Calu3 (cell line): Measurements from ENCODE around the gene RSU1. TPM values are rescaled to one million over a fixed set of nuclear protein-coding genes. Genes with fewer than 3 reads are reported as not detected.

Source experiments
- BruUV-seq: library from RNA; stranded (reverse); fragments of 400-500 nt; replicated peaks from 2 replicates; lab custom pipeline; 2021; lab: Mats Ljungman, UMichigan
- CTCF ChIA-PET: fragments of 300-600 bp; sonication (Branson Sonifier 250); formaldehyde crosslinking; loops from one replicate; lab custom pipeline; 2022; ENCODE audit warnings: antibody characterized with exemption; lab: Charles Lee
- DNase-seq: peaks from one replicate; pipeline ENCODE4 v3.0.0; 2022
- H3K27ac Mint-ChIP-seq: one replicate; pipeline ENCODE4 v1.8.0; 2022; ENCODE audit warnings: mixed read lengths; ENCODE audit not compliant: unreplicated experiment
- H3K27me3 Mint-ChIP-seq: one replicate; pipeline ENCODE4 v1.8.0; 2022; ENCODE audit warnings: mixed read lengths; ENCODE audit not compliant: unreplicated experiment
- H3K36me3 Mint-ChIP-seq: one replicate; pipeline ENCODE4 v1.8.0; 2022; ENCODE audit warnings: mild to moderate bottlenecking, moderate library complexity, mixed read lengths; ENCODE audit not compliant: insufficient read depth, unreplicated experiment
- H3K4me1 Mint-ChIP-seq: one replicate; pipeline ENCODE4 v1.8.0; 2022; ENCODE audit warnings: mild to moderate bottlenecking, low read depth, mixed read lengths; ENCODE audit not compliant: unreplicated experiment
- H3K4me3 Mint-ChIP-seq: one replicate; pipeline ENCODE4 v1.8.0; 2022; ENCODE audit warnings: mild to moderate bottlenecking, low read depth, moderate library complexity, mixed read lengths; ENCODE audit not compliant: unreplicated experiment
- H3K9me3 Mint-ChIP-seq: one replicate; pipeline ENCODE4 v1.8.0; 2022; ENCODE audit warnings: low read depth, mixed read lengths; ENCODE audit not compliant: unreplicated experiment
- intact Hi-C: fragments of 100-400 bp; cut with micrococcal nuclease; formaldehyde crosslinking; loops from one replicate; pipeline ENCODE4 v1.10.0; 2022; ENCODE audit not compliant: unreplicated experiment
- total RNA-seq: library from RNA; stranded (reverse); gene quantifications from 2 replicates; pipeline ENCODE4 v1.2.3, GENCODE V29; 2022
- TF ChIP-seq, protein P1 (sequence below): fragments of 200-600 bp; IDR thresholded peaks from one replicate; pipeline ENCODE4 v1.8.0; 2022; ENCODE audit warnings: antibody characterized with exemption; ENCODE audit not compliant: unreplicated experiment

RSU1 gene
- total RNA-seq, 1 experiment from 2014 or later = 56.8 TPM

DNA sequence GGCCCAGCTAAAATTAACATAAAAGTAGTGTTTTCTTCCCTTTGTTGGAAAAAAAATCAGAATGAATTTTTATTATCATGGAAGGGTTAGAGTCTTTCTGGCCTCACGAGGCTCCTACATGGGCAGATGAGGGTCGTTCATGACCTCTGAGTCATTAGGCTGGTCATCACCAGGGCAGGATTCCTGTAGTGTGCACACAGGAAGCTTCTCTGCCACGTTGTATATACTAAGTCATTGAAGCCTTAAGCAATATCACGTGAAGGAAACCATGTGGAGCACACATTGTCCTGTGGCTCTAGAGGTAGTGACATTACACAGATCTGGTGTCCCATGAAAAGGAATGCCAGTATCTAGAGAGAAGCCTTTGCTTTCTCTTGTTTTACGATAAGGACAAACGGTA is 210.8 kb downstream of the RSU1 start:
- Mint-ChIP-seq H3K4me3 (no peak overlapping the region), H3K4me1 (no peaks in the 10 kb centered on the region), H3K9me3 (no peaks in the 10 kb centered on the region), H3K36me3 (no peaks in the 10 kb centered on the region), H3K27ac (no peak overlapping the region), H3K27me3 (no peaks in the 10 kb centered on the region)
- TF ChIP-seq, protein P1, sequence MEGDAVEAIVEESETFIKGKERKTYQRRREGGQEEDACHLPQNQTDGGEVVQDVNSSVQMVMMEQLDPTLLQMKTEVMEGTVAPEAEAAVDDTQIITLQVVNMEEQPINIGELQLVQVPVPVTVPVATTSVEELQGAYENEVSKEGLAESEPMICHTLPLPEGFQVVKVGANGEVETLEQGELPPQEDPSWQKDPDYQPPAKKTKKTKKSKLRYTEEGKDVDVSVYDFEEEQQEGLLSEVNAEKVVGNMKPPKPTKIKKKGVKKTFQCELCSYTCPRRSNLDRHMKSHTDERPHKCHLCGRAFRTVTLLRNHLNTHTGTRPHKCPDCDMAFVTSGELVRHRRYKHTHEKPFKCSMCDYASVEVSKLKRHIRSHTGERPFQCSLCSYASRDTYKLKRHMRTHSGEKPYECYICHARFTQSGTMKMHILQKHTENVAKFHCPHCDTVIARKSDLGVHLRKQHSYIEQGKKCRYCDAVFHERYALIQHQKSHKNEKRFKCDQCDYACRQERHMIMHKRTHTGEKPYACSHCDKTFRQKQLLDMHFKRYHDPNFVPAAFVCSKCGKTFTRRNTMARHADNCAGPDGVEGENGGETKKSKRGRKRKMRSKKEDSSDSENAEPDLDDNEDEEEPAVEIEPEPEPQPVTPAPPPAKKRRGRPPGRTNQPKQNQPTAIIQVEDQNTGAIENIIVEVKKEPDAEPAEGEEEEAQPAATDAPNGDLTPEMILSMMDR = no peak
- no peak for DNase-seq
- intact Hi-C loops = no loop called here
- CTCF ChIA-PET = no interaction called here
- no TSS peak for BruUV-seq

DNA sequence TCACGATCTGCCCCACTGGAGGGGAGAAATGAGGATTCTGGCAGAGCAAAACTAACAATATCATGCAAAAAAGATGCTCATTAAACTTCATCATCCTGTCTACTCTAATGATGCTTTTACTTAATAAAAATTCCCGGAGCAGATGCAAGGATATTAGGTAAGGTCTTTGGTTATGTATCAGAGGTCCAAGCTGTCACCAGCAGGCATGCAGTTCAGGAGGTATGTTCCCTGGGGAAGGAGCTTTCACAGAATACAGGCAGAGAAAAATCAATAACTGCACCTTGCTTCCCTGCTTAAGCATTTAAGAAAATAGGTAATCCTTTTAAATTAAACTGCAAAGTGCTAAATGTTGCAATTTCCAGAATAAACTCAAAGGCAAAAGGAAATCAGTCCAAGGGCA is 213.9 kb downstream of the RSU1 start:
- no peaks in the 10 kb centered on the region for H3K9me3 Mint-ChIP-seq
- no peaks in the 10 kb centered on the region for H3K27me3 Mint-ChIP-seq
- intact Hi-C loops = no loop called here
- no peak overlapping the region for H3K4me3 Mint-ChIP-seq
- no peak overlapping the region for H3K27ac Mint-ChIP-seq
- TF ChIP-seq, protein P1 = no peak
- CTCF ChIA-PET = no interaction called here
- BruUV-seq = no TSS peak
- no peaks in the 10 kb centered on the region for H3K4me1 Mint-ChIP-seq
- H3K36me3 Mint-ChIP-seq = no peaks in the 10 kb centered on the region
- DNase-seq = no peak

DNA sequence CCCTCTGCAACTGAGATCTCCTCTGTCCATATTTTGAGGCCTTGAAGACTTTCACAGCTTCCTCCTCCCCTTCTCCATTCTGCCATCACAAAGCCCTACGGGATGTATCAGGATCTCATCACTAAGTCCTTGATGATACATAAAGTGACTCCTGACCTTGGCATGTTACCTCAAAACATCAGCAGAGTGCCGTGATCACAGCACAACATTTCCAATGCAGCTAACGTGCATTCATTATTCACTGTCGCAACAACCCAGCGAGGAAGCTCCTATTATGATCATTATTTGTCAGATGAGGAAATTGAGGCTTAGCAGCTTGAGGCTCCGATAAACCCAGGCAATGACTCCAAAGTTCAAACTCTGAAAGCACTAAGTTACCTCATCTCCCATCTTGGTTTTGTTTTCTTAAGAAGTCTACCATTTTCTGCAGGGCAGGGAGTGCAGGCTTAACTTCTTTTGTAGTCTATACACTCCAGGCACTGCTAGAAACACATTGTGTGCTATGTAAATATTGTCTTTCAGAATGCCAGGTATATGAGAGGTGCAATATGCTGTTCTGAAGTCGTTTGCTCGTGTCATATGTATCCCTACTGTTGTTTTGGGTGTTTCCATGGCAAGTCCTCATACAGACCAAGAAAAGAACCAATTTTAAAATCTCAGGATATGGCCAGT is 215.0 kb downstream of the RSU1 start:
- BruUV-seq = no TSS peak
- Mint-ChIP-seq H3K27ac (no peak overlapping the region), H3K4me1 (no peaks in the 10 kb centered on the region), H3K36me3 (no peaks in the 10 kb centered on the region), H3K27me3 (no peaks in the 10 kb centered on the region), H3K4me3 (no peak overlapping the region), H3K9me3 (no peaks in the 10 kb centered on the region)
- TF ChIP-seq, protein P1 = no peak
- intact Hi-C loops = no loop called here
- DNase-seq = no peak
- CTCF ChIA-PET = no interaction called here

DNA sequence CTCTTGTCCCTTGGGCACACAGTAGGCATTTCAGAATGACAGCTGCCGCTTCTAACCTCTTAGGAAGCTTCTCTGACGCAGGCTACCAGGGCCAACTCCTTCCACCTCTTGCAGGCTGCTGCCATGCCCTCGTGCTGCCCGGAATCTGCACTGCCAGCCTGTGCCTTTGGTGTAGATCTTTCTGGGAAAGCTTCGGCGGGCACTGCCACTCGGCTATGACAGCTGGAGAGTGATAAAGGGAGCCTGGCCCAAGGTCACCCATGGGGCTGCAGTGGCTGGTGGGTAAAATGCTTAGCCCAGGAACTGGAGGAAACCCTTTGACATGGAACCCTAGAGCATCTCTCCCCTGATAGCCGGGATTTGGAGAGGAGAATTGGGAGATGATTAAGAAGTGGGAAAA is 217.6 kb downstream of the RSU1 start:
- Mint-ChIP-seq H3K4me1 (no peaks in the 10 kb centered on the region), H3K4me3 (no peak overlapping the region), H3K36me3 (no peaks in the 10 kb centered on the region), H3K9me3 (no peaks in the 10 kb centered on the region), H3K27ac (no peak overlapping the region), H3K27me3 (no peaks in the 10 kb centered on the region)
- intact Hi-C loops = no loop called here
- no peak for DNase-seq
- CTCF ChIA-PET = interaction anchor here (0.6 kb wide), 1 partner anchor 185 kb away, joined by 3 read pairs; no protein-coding TSS in a partner anchor
- TF ChIP-seq, protein P1 = no peak
- BruUV-seq = no TSS peak
